Loucy (cell line): ENCODE data around the gene RPL9.

Source experiments
- CTCF ChIP-seq: fragments of 200-600 bp; sonication (generic); conservative IDR thresholded peaks from 2 replicates; pipeline ENCODE4 v1.5.1; 2014; ENCODE audit warnings: mild to moderate bottlenecking, antibody characterized with exemption, low read length
- EZH2phosphoT487 ChIP-seq: fragments of 200-600 bp; IDR thresholded peaks from 2 replicates; pipeline ENCODE4 v1.6.1; 2018; ENCODE audit warnings: antibody characterized with exemption, mild to moderate bottlenecking, moderate library complexity, borderline replicate concordance

- no peak for TF ChIP-seq CTCF
- no peak for TF ChIP-seq EZH2phosphoT487
These were observed 8.7 kb upstream of the RPL9 start for GRCh38 chr4:39467464-39467863.
